Measurements from ENCODE around the gene THSD7B. TPM values are rescaled to one million over a fixed set of nuclear protein-coding genes. Genes with fewer than 3 reads are reported as not detected.
A peak's percentile ranks its signal among the peaks of the same experiment; 100 is the strongest.

THSD7B gene
- polyA plus RNA-seq, 12 donors = 0.52 to 2.0 (median 0.83) TPM; not detected in 2

- no peak for DNase-seq
Observed at GRCh38 chr2:136798766-136799165, 33.4 kb downstream of the THSD7B start.

DNA sequence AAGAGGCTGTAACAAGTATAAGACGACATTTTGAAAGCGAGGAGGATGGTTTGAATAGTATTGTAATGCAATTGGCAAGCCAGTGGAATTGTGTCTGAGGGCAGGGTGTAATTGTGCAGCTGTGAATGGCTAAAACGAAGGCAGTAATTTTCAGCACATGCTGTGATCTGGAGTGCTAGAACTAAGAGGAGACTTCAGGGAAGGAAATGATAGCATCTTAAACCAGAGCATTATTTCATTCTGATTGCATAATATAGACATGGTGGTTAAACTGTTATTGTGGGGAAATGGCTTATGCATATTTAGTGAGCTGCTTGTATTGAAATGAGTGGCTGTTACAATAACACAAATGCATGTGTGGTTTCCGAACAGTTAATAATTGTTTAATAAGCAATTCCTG, 36.3 kb downstream of the THSD7B start:
- no peak for DNase-seq

- peak; percentile 8 for DNase-seq
Observed at GRCh38 chr2:136809998-136810397, 44.7 kb downstream of the THSD7B start.

GRCh38 chr2:136818839-136819238, 53.5 kb downstream of the THSD7B start:
- no peak for DNase-seq

- no peak for DNase-seq
Observed at GRCh38 chr2:136823291-136823690, 57.9 kb downstream of the THSD7B start.

DNA sequence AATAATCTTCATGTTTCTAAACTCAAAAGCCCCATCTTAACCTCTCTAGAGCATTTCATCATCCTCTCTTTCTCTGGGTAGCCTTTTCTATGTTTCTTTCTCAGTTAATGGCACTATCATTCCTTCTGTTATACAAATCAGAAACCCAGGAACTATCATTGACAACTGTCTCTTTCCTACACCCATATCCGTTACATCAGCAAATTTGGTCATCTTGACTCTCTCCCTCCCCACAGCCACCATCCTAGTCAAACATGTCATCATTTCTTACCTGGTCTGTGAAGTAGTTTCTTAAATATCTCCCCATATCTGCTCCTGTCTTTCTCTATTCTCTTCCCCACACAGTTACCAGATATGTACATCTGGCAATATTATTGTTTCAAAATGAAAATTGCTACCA, 62.8 kb downstream of the THSD7B start:
- DNase-seq = no peak

GRCh38 chr2:136828774-136829173, 63.4 kb downstream of the THSD7B start:
- no peak for DNase-seq

GRCh38 chr2:136844546-136844945, 79.2 kb downstream of the THSD7B start:
- no peak for DNase-seq

- no peak for DNase-seq
Observed at GRCh38 chr2:136858656-136859055, 93.3 kb downstream of the THSD7B start.

DNA sequence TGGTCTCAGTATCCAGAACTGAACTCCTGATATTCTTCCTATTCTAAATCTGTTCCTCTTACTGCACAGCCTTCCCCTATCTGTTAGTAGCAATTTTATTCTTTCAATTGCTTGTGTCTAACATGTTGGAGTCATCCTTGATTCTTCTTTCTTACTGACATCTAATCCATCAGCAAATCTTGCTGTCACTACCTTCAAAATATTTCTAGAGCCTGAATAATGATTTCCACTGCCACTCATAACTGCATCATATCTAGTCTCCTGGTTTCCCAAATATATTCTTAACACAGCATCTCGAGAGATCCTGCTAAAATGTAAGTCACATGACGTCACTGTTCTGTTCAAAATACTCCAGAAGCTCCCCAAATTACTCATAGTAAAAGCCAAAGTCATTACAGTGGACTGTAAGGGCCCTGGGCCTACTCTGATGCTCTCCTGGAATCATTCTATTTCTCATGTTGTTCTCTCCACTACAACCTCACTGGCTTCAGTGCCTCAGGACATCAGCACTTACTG, 95.2 kb downstream of the THSD7B start:
- no peak for DNase-seq

GRCh38 chr2:136863468-136863867, 98.1 kb downstream of the THSD7B start:
- DNase-seq = no peak

DNA sequence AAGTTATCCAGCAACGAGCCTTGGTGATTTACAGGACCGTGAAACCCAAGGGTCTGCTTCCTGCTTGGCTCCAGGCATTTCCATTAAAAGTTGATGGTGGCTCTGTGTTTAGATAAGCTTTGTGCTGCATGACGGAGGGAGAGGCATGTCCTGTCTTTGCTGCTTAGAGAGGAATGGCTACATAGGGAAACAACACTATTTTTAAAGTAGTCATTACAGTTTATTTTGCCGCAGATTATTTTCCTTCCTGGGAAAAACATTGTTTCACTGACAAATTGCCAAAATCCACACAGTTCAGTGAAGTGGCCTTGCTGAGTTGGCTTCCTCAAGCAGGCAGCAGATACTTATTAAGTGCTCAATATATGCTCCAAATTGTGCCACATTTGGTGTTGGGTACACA, 98.5 kb downstream of the THSD7B start:
- peak; percentile 1 for DNase-seq

DNA sequence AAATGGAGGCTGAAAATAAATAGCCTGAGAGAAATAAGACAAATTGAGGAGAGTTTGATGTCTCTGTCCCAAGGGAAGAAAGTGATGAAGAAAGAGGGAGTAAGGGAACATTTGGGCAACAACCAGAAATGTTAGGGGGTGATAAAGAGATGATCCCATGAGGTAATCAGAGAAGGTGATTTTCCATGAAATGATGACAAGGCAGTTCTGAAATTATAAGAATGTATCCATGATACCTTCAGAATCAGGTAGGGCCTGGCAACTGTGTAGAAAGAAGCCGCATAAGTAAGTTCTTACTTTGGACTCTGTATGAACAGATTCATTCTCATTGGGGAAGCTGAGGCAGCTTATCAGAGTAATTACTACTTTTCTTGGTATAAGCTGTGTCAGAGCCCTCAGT, 106.1 kb downstream of the THSD7B start:
- no peak for DNase-seq

- DNase-seq = no peak
Observed at GRCh38 chr2:136874258-136874657, 108.9 kb downstream of the THSD7B start.

DNA sequence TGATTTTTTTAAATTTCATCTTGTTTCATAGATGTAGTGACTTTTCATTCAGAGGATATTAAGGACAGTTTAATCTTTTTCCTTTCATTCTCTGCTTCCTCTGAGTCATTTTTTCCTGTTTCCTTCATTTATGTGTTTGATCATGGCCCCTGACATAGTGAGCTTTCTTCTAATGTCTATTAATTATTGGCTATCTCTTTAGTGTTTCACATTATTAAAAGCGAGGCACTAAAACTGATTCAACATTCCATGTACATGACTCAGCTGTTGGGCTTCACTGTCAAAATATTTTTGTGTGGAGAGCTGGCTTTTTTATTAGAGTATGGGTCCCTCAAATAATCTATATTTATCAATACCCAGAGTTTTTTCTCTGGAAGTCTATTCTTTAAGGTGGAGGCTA, 125.8 kb downstream of the THSD7B start:
- no peak for DNase-seq

GRCh38 chr2:136894007-136894634, 128.8 kb downstream of the THSD7B start:
- no peak for DNase-seq

DNA sequence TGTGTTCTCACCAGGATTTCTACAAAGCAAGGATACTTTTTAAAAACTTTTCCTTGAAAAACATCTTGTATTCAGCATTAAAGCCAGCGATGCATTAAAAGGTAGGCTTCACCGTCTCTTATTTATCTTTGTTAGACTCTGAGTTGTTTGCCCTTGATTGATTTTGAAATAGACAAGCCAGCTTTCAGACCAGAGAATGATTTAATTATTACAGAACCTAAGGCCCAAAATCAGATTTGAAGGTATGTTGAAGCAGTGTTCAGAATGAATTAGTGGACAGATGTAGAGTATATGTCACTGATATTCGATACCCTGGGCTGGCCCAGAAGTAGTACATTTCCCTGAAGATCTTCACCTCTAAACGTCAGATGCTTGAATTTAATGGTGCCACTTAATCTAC, 136.4 kb downstream of the THSD7B start:
- no peak for DNase-seq

DNA sequence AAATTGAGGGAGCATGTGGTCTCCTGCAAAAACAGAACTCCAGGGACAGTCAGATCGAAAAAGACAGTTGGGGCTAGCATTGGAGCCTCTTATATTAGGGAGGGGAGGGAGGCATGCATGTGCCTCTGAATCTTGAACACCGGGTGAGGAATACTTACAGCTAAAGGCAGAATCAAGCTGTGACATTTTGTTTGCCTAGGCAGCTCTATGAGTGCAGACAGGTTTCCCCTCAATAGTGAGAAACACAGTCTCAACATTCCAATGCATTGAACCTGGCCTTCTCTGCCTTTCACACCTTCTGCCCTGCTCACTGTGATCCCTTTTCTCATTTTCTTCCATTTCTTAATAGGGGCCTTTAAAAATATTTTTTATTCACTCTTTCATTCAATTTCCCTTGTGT, 140.4 kb downstream of the THSD7B start:
- no peak for DNase-seq

DNA sequence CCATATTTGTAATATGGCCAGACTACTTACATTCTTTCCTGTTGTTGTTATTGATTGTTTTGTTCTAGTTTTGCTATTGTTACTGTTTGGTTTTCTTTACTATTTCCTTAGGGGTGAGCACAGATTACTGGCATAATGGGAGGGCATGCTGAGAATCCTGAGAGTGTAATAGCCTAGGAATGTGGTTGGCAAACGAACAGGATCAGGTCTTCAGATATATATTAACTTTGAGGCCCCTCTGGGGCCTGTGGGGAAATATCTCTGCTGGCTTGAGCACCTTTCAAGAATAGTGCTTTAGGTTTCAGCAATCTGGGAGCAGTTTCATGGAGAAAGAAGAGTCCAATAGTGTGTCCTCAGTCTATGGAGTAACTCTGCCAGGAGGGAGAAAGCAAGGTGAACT, 144.4 kb downstream of the THSD7B start:
- DNase-seq = no peak

GRCh38 chr2:136916131-136916530, 150.8 kb downstream of the THSD7B start:
- DNase-seq = no peak

GRCh38 chr2:136917411-136917881, 152.1 kb downstream of the THSD7B start:
- peak; percentile 48 for DNase-seq

DNA sequence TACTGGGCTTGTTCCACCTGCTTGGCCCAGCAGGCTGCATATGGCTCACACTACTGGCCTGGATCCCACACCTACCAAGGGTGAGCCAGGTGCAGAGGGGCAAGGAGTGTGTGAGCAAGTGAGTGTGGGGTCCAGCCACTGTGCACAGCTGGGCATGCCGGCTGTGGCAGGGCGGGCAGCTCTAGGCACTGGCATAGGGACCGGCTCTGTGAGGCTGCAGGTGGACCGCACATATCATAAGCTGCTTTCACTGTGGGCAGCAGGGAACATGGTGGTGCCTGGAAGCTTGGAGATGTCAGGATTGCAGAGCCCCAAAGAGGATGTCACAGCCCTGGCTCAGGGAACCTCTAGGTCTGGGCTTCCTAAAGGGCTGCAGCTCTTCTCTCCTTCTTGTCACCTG, 154.3 kb downstream of the THSD7B start:
- DNase-seq = no peak

DNA sequence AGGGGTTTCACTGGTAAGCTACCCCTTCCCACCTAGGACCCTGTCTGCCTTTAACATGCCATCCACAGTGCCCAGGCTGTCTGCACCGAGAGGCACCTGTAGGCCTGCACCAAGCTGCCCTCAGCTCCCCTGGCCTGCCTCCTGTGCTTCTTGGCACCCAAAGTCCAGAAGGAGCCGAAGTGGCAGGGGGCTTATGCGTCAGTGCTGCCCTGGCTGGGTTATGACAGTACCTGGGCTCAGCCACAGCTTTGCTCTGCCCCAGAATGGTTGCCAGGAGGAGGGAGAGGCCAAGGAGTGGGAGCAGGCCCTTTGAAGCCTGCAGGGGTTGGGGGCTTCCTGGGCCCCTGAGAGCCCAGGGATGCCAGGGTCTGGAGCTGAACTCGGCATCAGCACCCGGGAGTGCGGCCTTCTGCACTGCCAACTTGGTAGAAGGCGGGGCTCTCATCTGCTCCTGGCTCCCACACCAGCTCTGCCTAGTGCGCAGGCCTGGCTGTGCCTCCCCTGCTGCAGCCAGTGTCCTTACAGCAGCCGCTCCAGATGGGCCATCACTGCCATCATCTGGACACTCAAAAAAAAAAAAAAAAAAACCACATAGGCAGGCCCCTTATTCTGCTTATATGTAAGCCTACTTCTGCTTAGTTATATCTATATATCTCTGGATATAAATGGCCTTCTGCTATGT, 155.4 kb downstream of the THSD7B start:
- DNase-seq = no peak

GRCh38 chr2:136927156-136927555, 161.8 kb downstream of the THSD7B start:
- no peak for DNase-seq
